ENCODE results near the gene RPS27A. TPM values are rescaled to one million over a fixed set of nuclear protein-coding genes. Genes with fewer than 3 reads are reported as not detected.

Gene RPS27A
- total and polyA plus RNA-seq, 10 of the 15 experiments (the other 5 are each of a cell fraction or from before 2014, with no cell fraction given), result 1,460 to 4,705 (median 1,996) TPM

GRCh38 chr2:55268907-55269644, 36.6 kb downstream of the RPS27A start, which contains the start of gene MTIF2 (continued):
- TF ChIP-seq RB1 (IDR thresholded peaks at IDR 0.05; ENCODE audit: borderline replicate concordance) (peak; percentile 93), SRF (IDR thresholded peaks at IDR 0.05; ENCODE audit: low read depth in 2 of 2, low read length in 2 of 2) (peak; percentile 86 to 96), EED (IDR thresholded peaks at IDR 0.05; ENCODE audit: low read depth) (peak; percentile 76), BCLAF1 (IDR thresholded peaks at IDR 0.05) (no peak), IRF4 (IDR thresholded peaks at IDR 0.05; ENCODE audit: low read depth, low read length) (peak; percentile 65; the same call in 1 of the 2 replicates), IKZF2 (IDR thresholded peaks at IDR 0.05) (peak; percentile 73 to 83), CREM (IDR thresholded peaks at IDR 0.05; ENCODE audit: low read depth) (peak; percentile 83), SIN3A (IDR thresholded peaks at IDR 0.05; ENCODE audit: low read depth, low read length) (peak; percentile 67), STAT3 (IDR thresholded peaks at IDR 0.05; ENCODE audit: low read depth, low read length) (no peak), MEF2B (IDR thresholded peaks at IDR 0.05; ENCODE audit: partially characterized antibody, poor library complexity, severe bottlenecking) (no peak), PAX5 (IDR thresholded peaks at IDR 0.05; ENCODE audit: borderline replicate concordance, low read depth, low read length) (peak; percentile 62; the same call in 1 of the 2 replicates), BACH1 (IDR thresholded peaks at IDR 0.05; ENCODE audit: borderline replicate concordance) (peak; percentile 37; the same call in 1 of the 2 replicates), POU2F2 (IDR thresholded peaks at IDR 0.05; ENCODE audit: borderline replicate concordance, low read depth, low read length) (peak; percentile 90; the same call in 2 of the 3 replicates), ZNF622 (IDR thresholded peaks at IDR 0.05) (no peak), TARDBP (IDR thresholded peaks at IDR 0.05; ENCODE audit: borderline replicate concordance) (peak; percentile 71; the same call in 1 of the 2 replicates), ZNF24 (IDR thresholded peaks at IDR 0.05) (peak; percentile 67; the same call in 1 of the 2 replicates)
- TF ChIP-seq, protein P1, sequence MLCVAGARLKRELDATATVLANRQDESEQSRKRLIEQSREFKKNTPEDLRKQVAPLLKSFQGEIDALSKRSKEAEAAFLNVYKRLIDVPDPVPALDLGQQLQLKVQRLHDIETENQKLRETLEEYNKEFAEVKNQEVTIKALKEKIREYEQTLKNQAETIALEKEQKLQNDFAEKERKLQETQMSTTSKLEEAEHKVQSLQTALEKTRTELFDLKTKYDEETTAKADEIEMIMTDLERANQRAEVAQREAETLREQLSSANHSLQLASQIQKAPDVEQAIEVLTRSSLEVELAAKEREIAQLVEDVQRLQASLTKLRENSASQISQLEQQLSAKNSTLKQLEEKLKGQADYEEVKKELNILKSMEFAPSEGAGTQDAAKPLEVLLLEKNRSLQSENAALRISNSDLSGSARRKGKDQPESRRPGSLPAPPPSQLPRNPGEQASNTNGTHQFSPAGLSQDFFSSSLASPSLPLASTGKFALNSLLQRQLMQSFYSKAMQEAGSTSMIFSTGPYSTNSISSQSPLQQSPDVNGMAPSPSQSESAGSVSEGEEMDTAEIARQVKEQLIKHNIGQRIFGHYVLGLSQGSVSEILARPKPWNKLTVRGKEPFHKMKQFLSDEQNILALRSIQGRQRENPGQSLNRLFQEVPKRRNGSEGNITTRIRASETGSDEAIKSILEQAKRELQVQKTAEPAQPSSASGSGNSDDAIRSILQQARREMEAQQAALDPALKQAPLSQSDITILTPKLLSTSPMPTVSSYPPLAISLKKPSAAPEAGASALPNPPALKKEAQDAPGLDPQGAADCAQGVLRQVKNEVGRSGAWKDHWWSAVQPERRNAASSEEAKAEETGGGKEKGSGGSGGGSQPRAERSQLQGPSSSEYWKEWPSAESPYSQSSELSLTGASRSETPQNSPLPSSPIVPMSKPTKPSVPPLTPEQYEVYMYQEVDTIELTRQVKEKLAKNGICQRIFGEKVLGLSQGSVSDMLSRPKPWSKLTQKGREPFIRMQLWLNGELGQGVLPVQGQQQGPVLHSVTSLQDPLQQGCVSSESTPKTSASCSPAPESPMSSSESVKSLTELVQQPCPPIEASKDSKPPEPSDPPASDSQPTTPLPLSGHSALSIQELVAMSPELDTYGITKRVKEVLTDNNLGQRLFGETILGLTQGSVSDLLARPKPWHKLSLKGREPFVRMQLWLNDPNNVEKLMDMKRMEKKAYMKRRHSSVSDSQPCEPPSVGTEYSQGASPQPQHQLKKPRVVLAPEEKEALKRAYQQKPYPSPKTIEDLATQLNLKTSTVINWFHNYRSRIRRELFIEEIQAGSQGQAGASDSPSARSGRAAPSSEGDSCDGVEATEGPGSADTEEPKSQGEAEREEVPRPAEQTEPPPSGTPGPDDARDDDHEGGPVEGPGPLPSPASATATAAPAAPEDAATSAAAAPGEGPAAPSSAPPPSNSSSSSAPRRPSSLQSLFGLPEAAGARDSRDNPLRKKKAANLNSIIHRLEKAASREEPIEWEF (IDR thresholded peaks at IDR 0.05; ENCODE audit: insufficient replicate concordance, low read depth, low read length), result no peak
- TF ChIP-seq, protein P2, sequence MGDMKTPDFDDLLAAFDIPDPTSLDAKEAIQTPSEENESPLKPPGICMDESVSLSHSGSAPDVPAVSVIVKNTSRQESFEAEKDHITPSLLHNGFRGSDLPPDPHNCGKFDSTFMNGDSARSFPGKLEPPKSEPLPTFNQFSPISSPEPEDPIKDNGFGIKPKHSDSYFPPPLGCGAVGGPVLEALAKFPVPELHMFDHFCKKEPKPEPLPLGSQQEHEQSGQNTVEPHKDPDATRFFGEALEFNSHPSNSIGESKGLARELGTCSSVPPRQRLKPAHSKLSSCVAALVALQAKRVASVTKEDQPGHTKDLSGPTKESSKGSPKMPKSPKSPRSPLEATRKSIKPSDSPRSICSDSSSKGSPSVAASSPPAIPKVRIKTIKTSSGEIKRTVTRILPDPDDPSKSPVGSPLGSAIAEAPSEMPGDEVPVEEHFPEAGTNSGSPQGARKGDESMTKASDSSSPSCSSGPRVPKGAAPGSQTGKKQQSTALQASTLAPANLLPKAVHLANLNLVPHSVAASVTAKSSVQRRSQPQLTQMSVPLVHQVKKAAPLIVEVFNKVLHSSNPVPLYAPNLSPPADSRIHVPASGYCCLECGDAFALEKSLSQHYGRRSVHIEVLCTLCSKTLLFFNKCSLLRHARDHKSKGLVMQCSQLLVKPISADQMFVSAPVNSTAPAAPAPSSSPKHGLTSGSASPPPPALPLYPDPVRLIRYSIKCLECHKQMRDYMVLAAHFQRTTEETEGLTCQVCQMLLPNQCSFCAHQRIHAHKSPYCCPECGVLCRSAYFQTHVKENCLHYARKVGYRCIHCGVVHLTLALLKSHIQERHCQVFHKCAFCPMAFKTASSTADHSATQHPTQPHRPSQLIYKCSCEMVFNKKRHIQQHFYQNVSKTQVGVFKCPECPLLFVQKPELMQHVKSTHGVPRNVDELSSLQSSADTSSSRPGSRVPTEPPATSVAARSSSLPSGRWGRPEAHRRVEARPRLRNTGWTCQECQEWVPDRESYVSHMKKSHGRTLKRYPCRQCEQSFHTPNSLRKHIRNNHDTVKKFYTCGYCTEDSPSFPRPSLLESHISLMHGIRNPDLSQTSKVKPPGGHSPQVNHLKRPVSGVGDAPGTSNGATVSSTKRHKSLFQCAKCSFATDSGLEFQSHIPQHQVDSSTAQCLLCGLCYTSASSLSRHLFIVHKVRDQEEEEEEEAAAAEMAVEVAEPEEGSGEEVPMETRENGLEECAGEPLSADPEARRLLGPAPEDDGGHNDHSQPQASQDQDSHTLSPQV (IDR thresholded peaks at IDR 0.05), result no peak

Measured in GM12878 (cell line).